ENCODE data around the gene TAOK3. TPM values are rescaled to one million over a fixed set of nuclear protein-coding genes. Genes with fewer than 3 reads are reported as not detected.
A peak's percentile ranks its signal among the peaks of the same experiment; 100 is the strongest.

Gene TAOK3
- total RNA-seq, 2 experiments from 2014 or later = 46.0 to 47.1 TPM

DNA sequence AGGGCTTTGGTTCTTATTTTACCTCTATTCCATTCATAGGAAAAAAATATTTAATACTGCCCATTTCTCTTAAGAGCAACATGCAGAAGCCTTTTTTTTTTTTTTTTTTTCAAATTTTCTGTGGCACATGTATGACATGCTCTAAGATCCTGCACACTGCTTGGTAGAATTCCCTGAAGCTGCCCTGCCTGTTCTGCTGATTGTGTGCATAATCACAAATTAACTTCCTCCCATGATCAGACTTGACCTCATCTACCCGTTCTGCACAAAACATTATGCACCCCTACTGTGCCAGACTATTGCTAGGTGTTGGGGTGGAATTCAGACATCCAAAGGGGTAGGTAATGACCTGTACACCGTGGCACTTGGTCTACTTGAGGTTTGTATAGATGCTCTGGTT is 25.8 kb upstream of the TAOK3 start:
- H3K4me3 Mint-ChIP-seq = no peak overlapping the region
- H3K9me3 Mint-ChIP-seq = no peaks in the 10 kb centered on the region
- no peak for TF ChIP-seq CTCF (IDR thresholded peaks at IDR 0.05)
- no peak for ATAC-seq
- no peak overlapping the region for H3K27ac Mint-ChIP-seq
- H3K4me1 Mint-ChIP-seq (ENCODE audit: low read depth) = peaks cover 2% of the 10 kb centered on the region
- H3K36me3 Mint-ChIP-seq (ENCODE audit: low read depth) = peaks cover 24% of the 10 kb centered on the region
- intact Hi-C loops (cut with micrococcal nuclease) = no loop called here
- CTCF ChIA-PET = interaction anchor here (0.6 kb wide), 1 partner anchor 20 kb away, joined by 3 read pairs; no protein-coding TSS in a partner anchor
- POLR2A ChIA-PET = no interaction called here
- no peaks in the 10 kb centered on the region for H3K27me3 Mint-ChIP-seq
- DNase-seq = no peak

- H3K4me1 Mint-ChIP-seq (ENCODE audit: low read depth) = peaks cover 2% of the 10 kb centered on the region
- DNase-seq = no peak
- H3K9me3 Mint-ChIP-seq = no peaks in the 10 kb centered on the region
- ChIA-PET CTCF (interaction anchor here (1.0 kb wide), 1 partner anchor 21 kb away, joined by 5 read pairs; the partner anchor contains the start of gene SUDS3), POLR2A (no interaction called here)
- no peak overlapping the region for H3K4me3 Mint-ChIP-seq
- no peaks in the 10 kb centered on the region for H3K27me3 Mint-ChIP-seq
- no peak for ATAC-seq
- H3K27ac Mint-ChIP-seq = no peak overlapping the region
- no peak for TF ChIP-seq CTCF (IDR thresholded peaks at IDR 0.05)
- peaks cover 28% of the 10 kb centered on the region for H3K36me3 Mint-ChIP-seq (ENCODE audit: low read depth)
- intact Hi-C loops (cut with micrococcal nuclease) = no loop called here
These were observed 25.2 kb upstream of the TAOK3 start for GRCh38 chr12:118397708-118398440.

- H3K4me3 Mint-ChIP-seq = no peak overlapping the region
- no peaks in the 10 kb centered on the region for H3K9me3 Mint-ChIP-seq
- no peak for TF ChIP-seq CTCF (IDR thresholded peaks at IDR 0.05)
- H3K4me1 Mint-ChIP-seq (ENCODE audit: low read depth) = no peaks in the 10 kb centered on the region
- H3K27ac Mint-ChIP-seq = no peak overlapping the region
- DNase-seq (no peak), ATAC-seq (no peak)
- CTCF ChIA-PET = interaction anchor here (2.7 to 6.3 kb wide), 2 partner anchors 12 to 15 kb away, joined by 10 to 48 read pairs; partner anchors contain the start of gene SUDS3
- no peaks in the 10 kb centered on the region for H3K27me3 Mint-ChIP-seq
- H3K36me3 Mint-ChIP-seq (ENCODE audit: low read depth) = peaks cover 25% of the 10 kb centered on the region
- intact Hi-C loops (cut with micrococcal nuclease) = no loop called here
- POLR2A ChIA-PET = no interaction called here
These were observed 19.1 kb upstream of the TAOK3 start for GRCh38 chr12:118391836-118392235.

GRCh38 chr12:118391424-118391823 is 18.7 kb upstream of the TAOK3 start:
- ATAC-seq (no peak), DNase-seq (no peak)
- Mint-ChIP-seq H3K9me3 (no peaks in the 10 kb centered on the region), H3K27ac (no peak overlapping the region), H3K4me3 (no peak overlapping the region), H3K27me3 (no peaks in the 10 kb centered on the region), H3K36me3 (ENCODE audit: low read depth) (peaks cover 23% of the 10 kb centered on the region), H3K4me1 (ENCODE audit: low read depth) (no peaks in the 10 kb centered on the region)
- CTCF ChIA-PET = interaction anchor here (0.8 to 6.3 kb wide), 3 partner anchors 12 to 14 kb away, joined by 3 to 48 read pairs (median 10); partner anchors contain the start of gene SUDS3
- POLR2A ChIA-PET = no interaction called here
- intact Hi-C loops (cut with micrococcal nuclease) = no loop called here
- no peak for TF ChIP-seq CTCF (IDR thresholded peaks at IDR 0.05)

DNA sequence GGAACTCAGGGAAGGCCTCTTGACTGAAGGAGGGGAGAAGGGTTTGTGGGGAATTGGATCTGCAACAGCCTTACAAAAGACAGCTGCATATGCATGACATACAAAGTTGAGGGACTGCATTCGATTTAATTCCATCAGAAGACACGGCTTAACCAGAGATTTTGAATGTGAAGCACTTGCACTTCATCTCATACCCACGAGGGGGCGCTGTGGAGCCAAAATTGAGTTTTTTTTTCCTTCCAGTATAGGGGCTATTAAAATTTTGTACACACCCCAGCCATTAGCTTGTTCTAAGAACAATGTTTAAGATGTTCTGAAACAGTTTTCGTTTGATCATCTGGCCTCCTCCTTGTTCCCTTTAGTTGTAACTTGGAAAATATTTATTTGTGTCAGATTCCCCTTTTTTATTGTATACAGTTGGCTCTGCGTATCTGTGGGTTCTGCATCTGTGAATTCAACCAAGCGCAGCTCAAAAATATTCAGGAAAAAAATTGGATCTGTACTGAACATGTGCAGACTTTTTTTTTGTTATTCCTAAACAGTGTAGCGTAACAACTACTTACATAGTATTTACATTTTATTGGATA is 5.3 kb upstream of the TAOK3 start:
- Mint-ChIP-seq H3K36me3 (ENCODE audit: low read depth) (peaks cover 14% of the 10 kb centered on the region), H3K27me3 (no peaks in the 10 kb centered on the region), H3K4me3 (peak overlapping the region; percentile 77), H3K4me1 (ENCODE audit: low read depth) (peaks cover 29% of the 10 kb centered on the region), H3K27ac (peak overlapping the region; percentile 87), H3K9me3 (no peaks in the 10 kb centered on the region)
- ChIA-PET CTCF (interaction anchor here (0.7 to 4.5 kb wide), 26 partner anchors 10 to 503 kb away, joined by 3 to 129 read pairs (median 4); no protein-coding TSS in a partner anchor), POLR2A (interaction anchor here (0.8 to 1.6 kb wide), 3 partner anchors 12 to 242 kb away, joined by 3 to 4 read pairs (median 3); partner anchors contain the start of gene PEBP1)
- peak; percentile 86 for DNase-seq
- TF ChIP-seq CTCF (IDR thresholded peaks at IDR 0.05) = peak; percentile 93
- ATAC-seq = peak; percentile 15
- intact Hi-C loops (cut with micrococcal nuclease) = loop anchor here (2.0 to 10.0 kb wide), 2 partner anchors 195 to 243 kb away; partner anchors contain the start of gene PEBP1
